Adrenal gland (tissue), 12 donors: ENCODE measurements around the gene FGF8. TPM values are rescaled to one million over a fixed set of nuclear protein-coding genes. Genes with fewer than 3 reads are reported as not detected.

Experiments used
- DNase-seq, 7 donors: peaks; one replicate each; pipeline ENCODE4 v3.0.0-alpha.2; 2019 to 2020
- H3K27ac ChIP-seq, 5 donors: fragments of 200-600 bp; sonication (generic) in 4 of 5; 1 replicate in 3 of 5; 2 replicates in 2 of 5; pipeline versions ENCODE4 v1.5.1 to v1.8.0; 2016 to 2020; ENCODE audit warnings: mild to moderate bottlenecking in 1 of 5
- H3K27me3 ChIP-seq: fragments of 200-600 bp; 2 replicates; pipeline ENCODE4 v1.8.0; 2021
- H3K36me3 ChIP-seq, 2 donors: fragments of 200-600 bp; replicated peaks in 1 of 2; 1 replicate in 1 of 2; 2 replicates in 1 of 2; pipeline versions ENCODE4 v1.5.1 to v1.8.0; 2018 to 2022
- H3K4me1 ChIP-seq, 2 donors: fragments of 200-600 bp; replicated peaks in 1 of 2; 1 replicate in 1 of 2; 2 replicates in 1 of 2; pipeline versions ENCODE4 v1.5.1 to v1.8.0; 2018 to 2021
- H3K4me3 ChIP-seq, 4 donors: fragments of 200-600 bp; sonication (generic) in 3 of 4; one replicate each; pipeline ENCODE4 v1.5.1; 2016 to 2018
- H3K9me3 ChIP-seq, 3 donors: fragments of 200-600 bp; sonication (generic) in 1 of 3; replicated peaks in 1 of 3; 1 replicate in 2 of 3; 2 replicates in 1 of 3; pipeline versions ENCODE4 v1.5.1 to v1.8.0; 2016 to 2021
- POLR2A ChIP-seq, 2 donors: fragments of 450-650 bp; IDR thresholded peaks; one replicate each; pipeline ENCODE4 v1.6.1; 2017; ENCODE audit warnings: antibody characterized with exemption in 2 of 2, mild to moderate bottlenecking in 2 of 2, moderate library complexity in 1 of 2
- WGBS, 4 donors: extraction: QIAGEN DNeasy Blood & Tissue Kit in 2 of 4; methylation state at CpG; one replicate each; pipeline versions ENCODE4 v1.1.5 to v1.1.7; 2013 to 2017; 5-methylcytosine and 5-hydroxymethylcytosine counted together
- intact Hi-C, 2 donors: fragments of 100-400 bp; cut with DNase I; formaldehyde crosslinking; loops; one replicate each; pipeline versions ENCODE4 v1.14.1 to v1.15.0; 2022 to 2023
- polyA plus RNA-seq, 3 donors: library from polyadenylated mRNA; stranded (reverse); fragments of 200-250 nt in 2 of 3; fragments of 350-450 nt in 1 of 3; fragmentation: Illumina TruSeq in 1 of 3; extraction: RNeasy Lipid Tissue Mini Kit (QIAGEN cat#74804) in 1 of 3; gene quantifications; one replicate each; pipeline ENCODE4 v1.2.3, GENCODE V29; 2013 to 2014
- total RNA-seq, 9 donors: library from RNA; depleted of rRNA in 4 of 9; stranded (reverse); fragments of >200 nt in 4 of 9; fragments of 120-200 nt in 1 of 9; fragmentation: NEBNext Ultra II Directional in 1 of 9; extraction: Animal tissue kit (Norgen Biotek cat#: 25700) in 1 of 9; gene quantifications; one replicate each; pipeline versions ENCODE4 v1.1.0 to v1.2.4, GENCODE V29; 2013 to 2023
- TF ChIP-seq, protein P1 (sequence below), 6 experiments: fragments of 450-650 bp in 4 of 6; fragments of 200-600 bp in 2 of 6; sonication (generic) in 1 of 6; IDR thresholded peaks; 1 replicate in 5 of 6; 2 replicates in 1 of 6; pipeline versions ENCODE4 v1.5.1 to v1.8.0; 2016 to 2021; ENCODE audit warnings: antibody characterized with exemption in 6 of 6, mild to moderate bottlenecking in 2 of 6, moderate library complexity in 1 of 6
- donor health status: healthy with polysubstance abuse.
- donor health status: Bipolar disorder and iron deficiency.
- donor health status: DM: yes; HTN: yes; CAD: no.
- donor health status: DM: no; HTN: no; CAD: no.
- donor health status: DM: no; HTN: no; CAD: no.
- donor health status: DM: yes; HTN: yes; CAD: no.

FGF8 gene
- total and polyA plus RNA-seq, 12 donors, result not detected

DNA sequence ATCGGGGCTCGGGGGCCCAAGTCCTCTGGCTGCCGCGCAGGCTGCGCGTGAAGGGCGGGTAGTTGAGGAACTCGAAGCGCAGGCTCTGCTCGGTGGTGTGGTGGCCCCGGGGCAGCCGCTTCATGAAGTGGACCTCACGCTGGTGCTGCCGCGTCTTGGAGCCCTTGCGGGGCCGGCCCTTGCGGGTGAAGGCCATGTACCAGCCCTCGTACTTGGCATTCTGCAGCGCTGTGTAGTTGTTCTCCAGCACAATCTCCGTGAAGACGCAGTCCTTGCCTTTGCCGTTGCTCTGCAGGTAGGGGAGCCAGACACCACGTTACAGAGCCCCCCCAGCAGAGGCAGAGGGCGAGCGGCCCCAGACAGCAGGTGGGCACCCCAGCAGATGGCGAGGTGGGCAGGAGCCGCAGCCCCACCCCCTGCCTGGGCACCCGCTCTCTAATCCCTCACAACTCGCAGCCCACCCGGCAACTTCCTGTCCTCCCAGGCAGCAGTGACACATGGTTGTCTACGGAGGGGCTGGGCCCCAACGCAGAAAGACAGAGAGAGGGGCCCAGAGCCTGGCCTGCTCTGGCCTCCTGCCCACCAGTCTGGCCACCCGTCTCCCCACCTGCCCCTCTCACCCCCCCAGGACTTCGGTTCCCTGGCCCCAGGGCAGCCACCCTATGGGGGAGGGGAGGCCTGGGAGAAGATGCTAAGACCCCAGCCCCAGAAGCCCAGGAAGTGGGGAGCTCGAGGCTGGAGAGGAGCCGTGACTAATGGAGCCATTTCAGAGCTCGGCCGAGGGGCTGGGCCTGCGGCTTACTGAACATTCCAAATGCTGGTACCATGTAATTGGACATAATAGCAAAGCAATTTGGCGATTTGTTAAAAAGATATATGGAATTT is 5.3 kb downstream of the FGF8 start:
- TF ChIP-seq, protein P1, sequence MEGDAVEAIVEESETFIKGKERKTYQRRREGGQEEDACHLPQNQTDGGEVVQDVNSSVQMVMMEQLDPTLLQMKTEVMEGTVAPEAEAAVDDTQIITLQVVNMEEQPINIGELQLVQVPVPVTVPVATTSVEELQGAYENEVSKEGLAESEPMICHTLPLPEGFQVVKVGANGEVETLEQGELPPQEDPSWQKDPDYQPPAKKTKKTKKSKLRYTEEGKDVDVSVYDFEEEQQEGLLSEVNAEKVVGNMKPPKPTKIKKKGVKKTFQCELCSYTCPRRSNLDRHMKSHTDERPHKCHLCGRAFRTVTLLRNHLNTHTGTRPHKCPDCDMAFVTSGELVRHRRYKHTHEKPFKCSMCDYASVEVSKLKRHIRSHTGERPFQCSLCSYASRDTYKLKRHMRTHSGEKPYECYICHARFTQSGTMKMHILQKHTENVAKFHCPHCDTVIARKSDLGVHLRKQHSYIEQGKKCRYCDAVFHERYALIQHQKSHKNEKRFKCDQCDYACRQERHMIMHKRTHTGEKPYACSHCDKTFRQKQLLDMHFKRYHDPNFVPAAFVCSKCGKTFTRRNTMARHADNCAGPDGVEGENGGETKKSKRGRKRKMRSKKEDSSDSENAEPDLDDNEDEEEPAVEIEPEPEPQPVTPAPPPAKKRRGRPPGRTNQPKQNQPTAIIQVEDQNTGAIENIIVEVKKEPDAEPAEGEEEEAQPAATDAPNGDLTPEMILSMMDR (IDR thresholded peaks at IDR 0.05), result no peak
- no peak for TF ChIP-seq POLR2A (IDR thresholded peaks at IDR 0.05)
- Histone ChIP-seq H3K4me1 (peaks cover 4% of the 10 kb centered on the region in 2 donors), H3K4me3 (no peak overlapping the region), H3K27ac (no peak overlapping the region), H3K9me3 (no peaks in the 10 kb centered on the region), H3K27me3 (peaks cover 54% of the 10 kb centered on the region), H3K36me3 (no peaks in the 10 kb centered on the region)
- DNase-seq, result no peak
- 77 to 89% (median 80%) methylated on average over 24 to 41 of the region's 41 CpGs for WGBS, 4 donors
- intact Hi-C loops, result no loop called here

DNA sequence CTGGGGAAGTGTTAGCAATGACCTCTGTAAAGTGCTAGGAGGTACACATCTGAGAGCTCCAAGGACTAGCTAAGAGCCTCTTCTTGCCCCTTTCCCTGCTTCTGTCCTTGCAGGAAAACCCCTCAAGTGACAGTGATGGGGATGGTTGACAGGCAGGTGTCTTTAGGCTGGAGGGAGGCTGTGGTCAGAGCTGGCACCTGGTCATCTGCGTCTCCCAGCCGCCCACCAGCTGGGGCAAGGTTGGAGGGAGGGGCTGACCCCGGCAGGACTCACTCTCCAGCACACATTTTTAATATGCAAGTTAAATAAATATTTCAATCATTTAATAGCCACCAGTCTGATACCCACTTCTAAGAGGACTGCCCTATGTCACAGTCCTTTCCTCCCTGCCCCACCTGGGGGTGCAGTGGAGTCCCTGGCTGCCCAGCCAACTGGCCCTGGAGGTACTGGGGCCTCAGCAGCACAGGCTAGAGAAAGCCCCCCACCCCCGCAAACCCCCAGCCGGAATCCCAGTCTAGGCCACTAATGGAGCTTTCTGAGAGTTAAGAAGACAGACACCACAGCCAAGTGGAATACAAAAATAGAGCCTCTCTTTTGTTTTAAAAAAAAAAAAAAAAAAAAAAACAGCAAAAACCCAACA is 6.3 kb downstream of the FGF8 start:
- H3K27ac ChIP-seq, result no peak overlapping the region

DNA sequence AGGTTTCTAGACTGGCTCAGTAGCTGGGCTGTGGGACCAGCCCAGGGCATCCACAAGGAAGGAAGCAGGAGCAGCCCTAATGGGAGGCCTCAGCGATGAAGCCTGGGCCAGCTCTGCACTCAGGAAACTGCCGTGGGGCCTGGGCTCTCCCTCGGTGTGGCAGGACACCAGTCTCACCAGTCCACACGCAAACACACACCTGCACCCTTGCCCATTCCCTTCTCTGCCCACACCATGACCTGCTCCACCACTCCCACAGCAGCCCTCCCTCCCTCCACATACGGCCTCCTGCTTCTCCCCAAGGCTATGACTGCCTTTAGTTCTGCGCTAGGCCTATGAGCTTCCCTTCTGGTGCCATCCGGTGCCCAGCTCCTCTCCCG is 7.1 kb downstream of the FGF8 start:
- Histone ChIP-seq H3K4me1 (no peaks in the 10 kb centered on the region), H3K27me3 (peaks cover 36% of the 10 kb centered on the region), H3K27ac (no peak overlapping the region), H3K36me3 (no peaks in the 10 kb centered on the region), H3K4me3 (no peak overlapping the region), H3K9me3 (no peaks in the 10 kb centered on the region)
- no peak for DNase-seq
- intact Hi-C loops, result no loop called here
- 70 to 86% (median 80%) methylated on average over 5 to 8 of the region's 8 CpGs for WGBS, 4 donors
- TF ChIP-seq, protein P1 (IDR thresholded peaks at IDR 0.05), result no peak
- no peak for TF ChIP-seq POLR2A (IDR thresholded peaks at IDR 0.05)

More for the DNA sequence above, 6.3 kb downstream of the FGF8 start:
- H3K36me3 ChIP-seq, result no peaks in the 10 kb centered on the region
- no peak for DNase-seq
- H3K4me3 ChIP-seq, result no peak overlapping the region
- H3K4me1 ChIP-seq, result no peaks in the 10 kb centered on the region
- WGBS, 4 donors, result 76 to 85% (median 80%) methylated on average over 5 of the region's 5 CpGs
- H3K9me3 ChIP-seq, result no peaks in the 10 kb centered on the region
- TF ChIP-seq POLR2A (IDR thresholded peaks at IDR 0.05), result no peak
- TF ChIP-seq, protein P1 (IDR thresholded peaks at IDR 0.05), result no peak
- peaks cover 45% of the 10 kb centered on the region for H3K27me3 ChIP-seq
- intact Hi-C loops, result no loop called here

DNA sequence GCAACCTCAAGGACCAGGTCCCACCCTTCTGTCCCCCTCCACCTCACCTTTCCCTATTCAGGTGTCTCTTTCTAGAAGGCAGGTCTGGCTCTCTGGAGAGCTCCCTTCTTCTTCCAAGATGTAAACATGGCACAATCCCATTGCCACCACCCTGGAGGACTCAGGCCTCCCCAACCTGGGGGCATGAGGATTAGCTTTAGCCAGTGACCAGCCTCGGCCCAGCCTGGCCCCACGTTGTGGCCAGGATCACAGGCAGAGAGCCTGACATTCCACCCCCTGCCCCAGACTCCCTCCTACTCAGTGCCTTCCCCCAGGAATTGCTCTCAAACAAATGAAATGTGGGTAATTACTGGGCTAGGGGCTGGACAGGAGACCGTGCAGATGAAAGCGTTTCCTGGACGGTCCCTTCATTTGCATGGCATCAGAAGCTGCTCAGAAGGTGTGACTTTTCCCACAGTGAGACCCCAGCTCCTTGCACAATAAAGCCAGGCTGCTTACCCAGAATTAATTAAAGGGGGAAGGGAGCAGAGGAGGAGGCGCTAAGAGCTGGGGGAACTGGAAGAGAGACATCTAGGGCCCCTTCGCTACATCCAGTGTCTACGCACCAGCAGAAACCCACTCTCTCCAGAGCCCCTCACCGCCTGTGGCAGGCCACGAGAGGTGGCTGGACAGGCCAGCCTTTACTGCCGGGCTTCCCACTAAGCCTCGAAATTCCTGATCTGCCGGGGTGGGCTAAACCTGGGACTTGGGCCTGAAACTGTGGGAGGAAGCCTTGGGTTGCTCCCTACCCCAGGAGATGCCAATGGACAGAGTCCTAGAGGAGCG is 7.7 kb downstream of the FGF8 start:
- Histone ChIP-seq H3K4me3 (no peak overlapping the region), H3K27ac (no peak overlapping the region), H3K27me3 (peaks cover 30% of the 10 kb centered on the region), H3K9me3 (no peaks in the 10 kb centered on the region), H3K36me3 (no peaks in the 10 kb centered on the region), H3K4me1 (no peaks in the 10 kb centered on the region)
- WGBS, 4 donors, result 65 to 85% (median 70%) methylated on average over 5 to 14 of the region's 14 CpGs
- no peak for DNase-seq
- TF ChIP-seq POLR2A (IDR thresholded peaks at IDR 0.05), result no peak
- TF ChIP-seq, protein P1 (IDR thresholded peaks at IDR 0.05), result no peak
- intact Hi-C loops, result no loop called here
